GM18873 (cell line): ENCODE measurements around the gene TAF15.
A peak's percentile ranks its signal among the peaks of the same experiment; 100 is the strongest.

Experiments
- ATAC-seq: cut with Tn5 transposase; IDR thresholded peaks from one replicate; pipeline ENCODE4 v1.9.1; 2021; ENCODE audit warnings: mild to moderate bottlenecking, moderate library complexity, moderate number of reproducible peaks; ENCODE audit not compliant: unreplicated experiment, low FRiP score

Gene TAF15

DNA sequence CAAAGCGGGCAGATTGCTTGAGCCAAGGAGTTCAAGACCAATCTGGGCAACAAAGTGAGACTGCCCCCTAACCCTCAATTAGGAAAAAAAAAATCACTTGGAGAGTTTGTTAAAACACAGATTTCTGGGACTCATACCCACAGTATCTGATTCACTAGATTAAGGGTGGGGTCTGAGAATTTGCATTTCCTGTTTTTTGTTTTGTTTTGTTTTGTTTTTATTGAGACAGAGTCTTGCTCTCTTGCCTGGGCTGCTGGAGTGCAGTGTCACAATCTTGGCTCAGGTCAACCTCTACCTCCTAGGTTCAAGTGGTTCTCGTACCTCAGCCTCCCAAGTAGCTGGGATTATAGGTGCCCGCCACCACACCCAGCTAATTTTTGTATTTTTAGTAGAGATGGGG lies 58.3 kb downstream of the TAF15 start:
- ATAC-seq = no peak

DNA sequence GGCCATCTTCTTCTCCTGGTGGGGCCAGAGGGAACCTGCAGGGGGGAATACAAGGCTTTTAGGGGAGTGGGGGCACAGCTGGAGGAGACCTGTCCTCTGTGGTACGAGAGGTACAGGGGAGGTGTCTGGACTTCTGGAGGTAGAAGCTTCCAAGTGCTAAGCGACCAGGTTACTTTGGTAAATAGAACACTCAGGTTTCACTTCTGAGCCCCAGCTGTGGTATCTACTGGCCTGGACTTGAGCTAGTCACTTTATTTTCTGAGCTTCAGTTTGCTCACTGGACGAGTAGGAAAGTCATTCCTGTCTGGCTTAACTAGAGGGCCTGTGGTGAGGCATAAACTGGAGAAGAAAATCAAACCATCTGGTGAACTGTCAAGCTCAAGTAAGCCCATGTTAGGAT lies 59.5 kb downstream of the TAF15 start, which contains the start of gene HEATR9:
HEATR9 (minus strand) TSS at position 155 of the 400 bp plus-strand sequence; CDS start at position 6, 149 bp downstream.
- no peak for ATAC-seq

GRCh38 chr17:35870906-35871819 lies 61.9 kb downstream of the TAF15 start:
- no peak for ATAC-seq

GRCh38 chr17:35872196-35872980 lies 63.1 kb downstream of the TAF15 start:
- ATAC-seq = no peak

GRCh38 chr17:35875072-35875799 lies 66.0 kb downstream of the TAF15 start:
- no peak for ATAC-seq

DNA sequence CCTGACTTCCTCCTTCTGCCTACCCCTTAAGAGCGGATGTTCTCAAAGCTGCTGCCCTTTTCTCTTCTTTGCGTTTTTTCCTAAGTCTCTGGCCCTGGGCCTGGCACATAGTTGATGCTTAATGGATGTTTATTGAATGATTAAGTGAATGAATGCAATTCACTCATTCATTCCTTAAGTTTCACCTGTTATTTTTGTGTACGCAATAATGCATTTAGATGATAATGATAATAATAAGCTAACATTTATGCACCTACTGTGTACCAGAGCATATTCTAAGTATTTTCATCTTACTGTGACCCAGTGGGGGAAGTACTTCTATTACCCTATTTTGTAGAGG lies 66.5 kb downstream of the TAF15 start:
- no peak for ATAC-seq

DNA sequence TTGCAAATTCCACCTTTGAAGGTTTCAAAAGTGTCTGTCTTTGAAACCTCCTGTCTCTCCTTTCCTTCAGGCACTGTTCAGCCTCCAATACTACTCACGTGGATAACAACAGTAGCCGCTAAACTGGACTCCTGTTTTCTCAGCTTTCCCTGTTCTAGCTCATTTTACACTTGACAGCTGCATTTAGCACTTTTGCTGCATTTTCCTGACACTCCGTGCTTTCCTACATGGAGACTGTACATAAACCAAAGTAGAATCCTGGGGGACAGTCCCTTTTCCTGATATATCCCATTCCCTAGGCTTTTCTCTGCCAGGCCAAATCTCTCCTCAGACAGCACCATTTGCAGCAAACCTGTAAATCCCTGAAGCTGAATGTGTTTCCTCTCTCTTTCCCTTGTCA lies 67.2 kb downstream of the TAF15 start:
- ATAC-seq = no peak

DNA sequence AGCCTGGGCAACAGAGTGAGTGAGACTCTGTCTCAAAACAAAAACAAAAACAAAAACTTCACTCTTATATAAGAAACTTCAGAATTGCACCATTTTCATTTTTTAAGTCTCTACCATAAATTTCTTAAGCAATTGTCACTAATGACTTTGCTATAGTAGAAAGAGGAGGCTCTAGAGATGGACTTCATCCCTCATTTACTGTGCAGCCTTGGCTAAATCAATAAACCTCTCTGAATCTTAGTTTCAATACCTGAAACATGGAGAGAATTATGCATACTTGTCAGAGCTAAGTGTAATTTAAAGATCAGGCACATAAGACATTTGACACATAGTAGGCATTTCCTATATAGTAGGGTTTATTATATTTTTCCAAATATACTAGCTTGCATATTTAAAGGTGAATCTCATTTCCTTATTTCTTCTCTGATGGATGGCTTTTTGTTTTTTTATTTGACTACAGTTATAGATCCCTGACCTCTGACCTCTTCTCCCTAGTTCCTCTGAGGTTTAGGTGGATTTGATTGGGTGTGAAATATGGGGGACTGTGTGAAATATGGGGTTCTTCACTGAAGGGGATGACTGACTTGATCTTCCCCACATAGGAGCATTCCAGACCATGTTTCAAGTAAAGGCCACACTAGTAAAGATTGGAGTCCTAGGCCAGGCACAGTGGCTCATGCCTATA lies 68.2 kb downstream of the TAF15 start:
- ATAC-seq = no peak

- no peak for ATAC-seq
Measured at GRCh38 chr17:35878361-35878760, 69.1 kb downstream of the TAF15 start.

GRCh38 chr17:35879773-35880654 lies 70.7 kb downstream of the TAF15 start, which contains the start of gene CCL5:
TSS of gene CCL5 (minus strand) at chr17:35880360.
- peak; percentile 89 for ATAC-seq

- ATAC-seq = no peak
Measured at GRCh38 chr17:35889241-35889640, 80.0 kb downstream of the TAF15 start.

- ATAC-seq = no peak
Measured at GRCh38 chr17:35889818-35890773, 80.8 kb downstream of the TAF15 start.

GRCh38 chr17:35890774-35891155 lies 81.5 kb downstream of the TAF15 start:
- no peak for ATAC-seq

GRCh38 chr17:35891269-35891668 lies 82.0 kb downstream of the TAF15 start:
- ATAC-seq = no peak

DNA sequence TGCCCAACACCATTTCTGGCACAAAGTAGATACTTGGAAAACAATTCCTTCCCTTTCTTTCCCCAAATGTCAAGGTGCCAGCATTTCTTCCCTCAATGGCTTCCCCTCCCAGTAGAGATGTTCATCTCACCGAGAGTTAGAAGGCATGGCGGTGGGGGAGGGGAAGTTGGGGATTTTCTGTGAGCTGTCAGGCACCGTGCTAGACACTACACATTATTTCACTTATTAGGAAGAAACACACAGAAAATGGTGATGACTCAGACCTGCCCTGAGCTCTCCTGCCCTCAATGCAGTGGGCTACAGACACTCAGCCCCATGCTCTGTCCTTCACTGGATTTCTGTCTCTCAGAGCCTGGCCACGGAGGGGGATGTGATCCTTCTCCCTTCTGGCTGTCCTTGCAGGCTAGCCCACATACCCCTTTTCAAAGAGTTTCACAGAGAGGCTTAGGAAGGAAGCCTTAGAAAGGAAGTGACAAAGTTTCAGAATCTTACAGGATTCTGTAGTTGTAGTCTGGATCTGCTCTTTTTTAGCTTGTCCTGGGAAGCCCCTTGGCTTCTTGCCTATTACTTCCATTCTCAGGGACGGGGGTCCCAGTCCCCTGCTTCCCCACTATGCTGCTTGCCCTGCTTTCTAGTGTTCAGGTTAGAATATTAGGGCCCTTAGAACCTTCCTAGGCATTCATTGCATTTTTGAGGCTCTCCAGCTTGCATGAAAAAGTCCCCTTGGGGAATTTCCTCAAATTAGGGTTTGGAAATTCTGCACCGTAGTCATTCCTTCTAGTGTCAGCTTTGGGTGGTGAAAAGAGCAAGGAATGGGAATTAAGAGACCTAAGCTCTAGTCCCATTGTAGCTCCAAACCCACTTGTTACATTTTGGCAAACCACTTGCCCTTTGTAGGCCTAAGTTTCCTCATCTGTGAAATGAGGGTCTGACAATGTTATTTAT lies 83.1 kb downstream of the TAF15 start:
- ATAC-seq = no peak

GRCh38 chr17:35893751-35894150 lies 84.5 kb downstream of the TAF15 start:
- ATAC-seq = no peak

- ATAC-seq = no peak
Measured at GRCh38 chr17:35894206-35894605, 84.9 kb downstream of the TAF15 start.
